Measurements from ENCODE around the gene MAP4K2. TPM values are rescaled to one million over a fixed set of nuclear protein-coding genes. Genes with fewer than 3 reads are reported as not detected.

The MAP4K2 gene
- total RNA-seq, 4 donors from 2014 or later: 3.6 to 9.0 (median 6.1) TPM

DNA sequence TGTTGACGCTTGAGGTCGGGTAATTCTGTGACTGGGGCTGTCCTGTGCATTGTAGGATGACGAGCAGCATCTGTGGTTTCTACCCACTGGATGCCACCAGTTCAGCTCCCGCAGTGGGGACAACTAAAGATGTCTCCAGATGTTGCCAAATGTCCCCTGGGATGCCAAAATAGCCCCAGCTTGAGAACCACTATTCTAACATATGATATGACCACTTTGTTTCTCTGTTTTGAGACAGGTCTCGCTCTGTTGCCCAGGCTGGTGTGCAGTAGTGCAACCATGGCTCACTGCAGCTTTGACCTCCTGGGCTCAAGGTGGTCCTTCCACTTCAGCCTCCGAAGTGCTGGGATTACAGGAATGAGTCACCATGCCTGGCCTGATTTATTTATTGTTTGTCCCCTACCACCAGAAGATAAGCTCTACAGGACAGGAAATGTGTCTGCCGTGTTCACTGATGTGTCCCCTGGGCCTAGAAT is 11.7 kb upstream of the MAP4K2 start:
- Histone ChIP-seq H3K27me3 (no peaks in the 10 kb centered on the region), H3K27ac (no peak overlapping the region), H3K36me3 (no peaks in the 10 kb centered on the region), H3K9me3 (no peaks in the 10 kb centered on the region), H3K4me3 (no peak overlapping the region), H3K4me1 (peaks cover 0 to 9% (median 3%) of the 10 kb centered on the region in 3 donors)
- intact Hi-C loops (cut with DNase I): no loop called here
- TF ChIP-seq POLR2A (IDR thresholded peaks at IDR 0.05): no peak
- TF ChIP-seq, protein P1, sequence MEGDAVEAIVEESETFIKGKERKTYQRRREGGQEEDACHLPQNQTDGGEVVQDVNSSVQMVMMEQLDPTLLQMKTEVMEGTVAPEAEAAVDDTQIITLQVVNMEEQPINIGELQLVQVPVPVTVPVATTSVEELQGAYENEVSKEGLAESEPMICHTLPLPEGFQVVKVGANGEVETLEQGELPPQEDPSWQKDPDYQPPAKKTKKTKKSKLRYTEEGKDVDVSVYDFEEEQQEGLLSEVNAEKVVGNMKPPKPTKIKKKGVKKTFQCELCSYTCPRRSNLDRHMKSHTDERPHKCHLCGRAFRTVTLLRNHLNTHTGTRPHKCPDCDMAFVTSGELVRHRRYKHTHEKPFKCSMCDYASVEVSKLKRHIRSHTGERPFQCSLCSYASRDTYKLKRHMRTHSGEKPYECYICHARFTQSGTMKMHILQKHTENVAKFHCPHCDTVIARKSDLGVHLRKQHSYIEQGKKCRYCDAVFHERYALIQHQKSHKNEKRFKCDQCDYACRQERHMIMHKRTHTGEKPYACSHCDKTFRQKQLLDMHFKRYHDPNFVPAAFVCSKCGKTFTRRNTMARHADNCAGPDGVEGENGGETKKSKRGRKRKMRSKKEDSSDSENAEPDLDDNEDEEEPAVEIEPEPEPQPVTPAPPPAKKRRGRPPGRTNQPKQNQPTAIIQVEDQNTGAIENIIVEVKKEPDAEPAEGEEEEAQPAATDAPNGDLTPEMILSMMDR (IDR thresholded peaks at IDR 0.05): no peak
- 72% methylated on average over 5 to 7 of the region's 7 CpGs for WGBS, 2 donors
- no peak for DNase-seq

DNA sequence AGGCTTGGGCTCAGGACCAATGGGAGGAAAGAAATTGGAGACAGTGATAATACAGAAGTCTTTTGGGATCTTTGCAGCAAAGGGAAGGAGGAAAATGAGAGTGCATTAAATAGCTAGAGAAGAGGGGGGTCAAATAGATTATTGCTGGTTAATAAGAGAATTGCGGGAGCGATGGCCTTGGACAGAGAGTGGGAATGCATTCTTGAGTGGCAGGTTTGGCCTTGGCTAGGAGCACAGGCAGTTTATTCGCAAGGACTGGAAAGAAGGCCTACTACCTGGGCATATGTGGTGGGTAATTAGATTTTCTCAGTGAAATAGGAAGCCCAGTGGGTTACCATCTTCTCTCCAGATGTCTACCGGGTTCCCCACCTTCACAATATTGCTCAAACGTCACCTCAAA is 10.8 kb upstream of the MAP4K2 start:
- intact Hi-C loops (cut with DNase I): no loop called here
- Histone ChIP-seq H3K4me1 (peaks cover 6 to 18% (median 8%) of the 10 kb centered on the region in 3 donors), H3K36me3 (no peaks in the 10 kb centered on the region), H3K27ac (no peak overlapping the region), H3K27me3 (no peaks in the 10 kb centered on the region), H3K4me3 (no peak overlapping the region), H3K9me3 (no peaks in the 10 kb centered on the region)
- 84 to 85% methylated on average over 5 of the region's 5 CpGs for WGBS, 2 donors
- TF ChIP-seq, protein P1 (IDR thresholded peaks at IDR 0.05): no peak
- no peak for TF ChIP-seq POLR2A (IDR thresholded peaks at IDR 0.05)
- no peak for DNase-seq

DNA sequence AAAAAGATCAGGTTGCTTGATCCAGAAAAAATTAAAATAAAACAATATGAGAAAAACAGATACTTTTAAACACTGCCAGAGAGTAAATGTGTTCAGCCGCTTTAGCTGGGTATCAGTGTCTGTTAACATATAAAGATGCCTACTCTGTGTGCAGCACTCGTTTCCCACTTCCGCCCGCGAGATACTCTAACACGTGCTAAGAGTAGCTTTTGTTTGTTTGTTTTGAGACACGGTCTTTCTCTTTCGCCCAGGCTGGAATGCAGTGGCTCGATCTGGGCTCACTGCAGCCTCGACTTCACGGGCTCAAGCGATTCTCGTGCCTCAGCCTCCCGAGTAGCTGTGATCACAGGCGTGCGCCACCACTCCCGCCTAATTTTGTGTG is 7.9 kb upstream of the MAP4K2 start:
- peaks cover 6 to 34% (median 8%) of the 10 kb centered on the region in 3 donors for H3K4me1 ChIP-seq
- no peak for DNase-seq
- H3K27me3 ChIP-seq: no peaks in the 10 kb centered on the region
- TF ChIP-seq POLR2A (IDR thresholded peaks at IDR 0.05): no peak
- TF ChIP-seq, protein P1 (IDR thresholded peaks at IDR 0.05): no peak
- H3K9me3 ChIP-seq: no peaks in the 10 kb centered on the region
- H3K27ac ChIP-seq: peak overlapping the region; percentile 84 to 92 (median 88)
- H3K36me3 ChIP-seq: peaks cover 0 to 26% (median 5%) of the 10 kb centered on the region in 3 donors
- peak overlapping the region; percentile 80 to 96 (median 91) for H3K4me3 ChIP-seq
- 44 to 47% methylated on average over 16 to 17 of the region's 17 CpGs for WGBS, 2 donors
- intact Hi-C loops (cut with DNase I): no loop called here

DNA sequence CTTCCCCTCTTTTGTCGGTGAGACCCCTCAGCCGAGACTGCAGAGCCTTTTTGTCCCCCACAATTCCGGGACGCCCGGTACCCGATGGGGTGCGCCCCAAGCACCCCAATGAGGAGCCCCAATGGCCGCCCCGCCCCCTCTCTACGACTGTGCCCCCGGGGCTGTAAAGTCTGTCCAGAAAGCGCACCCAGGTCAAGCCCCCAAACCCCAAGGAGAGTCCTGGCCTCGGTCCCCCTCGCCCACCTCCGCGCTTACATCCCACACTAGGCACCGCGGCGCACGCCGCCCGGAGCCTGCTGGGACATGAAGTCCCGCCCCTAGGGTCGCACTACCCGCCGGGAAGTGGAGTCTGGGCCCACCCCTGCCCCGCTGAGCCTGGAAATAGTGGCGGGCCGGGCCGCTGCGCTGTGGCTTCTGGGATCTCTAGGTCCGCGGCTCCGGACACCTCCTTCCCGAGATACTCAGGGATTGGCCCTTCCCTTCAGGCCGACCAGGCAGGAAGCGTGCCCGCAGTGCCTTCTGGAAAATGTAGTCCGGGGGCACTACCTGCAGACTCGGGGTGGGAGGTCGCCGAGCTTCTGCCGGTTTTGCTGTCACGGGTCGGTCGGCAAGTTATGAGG is 7.4 kb upstream of the MAP4K2 start, which contains the start of gene MEN1:
Gene MEN1 (minus strand): TSS at position 281 of the 620 bp plus-strand sequence. CDS start 442 bp downstream, outside the sequence.
- DNase-seq: peak; percentile 75
- 0% methylated on average over 4 to 21 of the region's 46 CpGs for WGBS, 2 donors
- peak in 3 of 4 donors; percentile 41 to 76 (median 59) for TF ChIP-seq POLR2A (IDR thresholded peaks at IDR 0.05)
- TF ChIP-seq, protein P1 (IDR thresholded peaks at IDR 0.05): peak in 2 of 6 experiments; percentile 15 to 46
- no peaks in the 10 kb centered on the region for H3K27me3 ChIP-seq
- peaks cover 1 to 31% (median 5%) of the 10 kb centered on the region in 3 donors for H3K36me3 ChIP-seq
- H3K9me3 ChIP-seq: no peaks in the 10 kb centered on the region
- peak within 1 kb of the TSS; percentile 84 to 92 (median 88) for H3K27ac ChIP-seq
- H3K4me3 ChIP-seq: peak within 1 kb of the TSS; percentile 80 to 96 (median 91)
- peaks cover 6 to 34% (median 8%) of the 10 kb centered on the region in 3 donors for H3K4me1 ChIP-seq
- intact Hi-C loops (cut with DNase I): no loop called here

DNA sequence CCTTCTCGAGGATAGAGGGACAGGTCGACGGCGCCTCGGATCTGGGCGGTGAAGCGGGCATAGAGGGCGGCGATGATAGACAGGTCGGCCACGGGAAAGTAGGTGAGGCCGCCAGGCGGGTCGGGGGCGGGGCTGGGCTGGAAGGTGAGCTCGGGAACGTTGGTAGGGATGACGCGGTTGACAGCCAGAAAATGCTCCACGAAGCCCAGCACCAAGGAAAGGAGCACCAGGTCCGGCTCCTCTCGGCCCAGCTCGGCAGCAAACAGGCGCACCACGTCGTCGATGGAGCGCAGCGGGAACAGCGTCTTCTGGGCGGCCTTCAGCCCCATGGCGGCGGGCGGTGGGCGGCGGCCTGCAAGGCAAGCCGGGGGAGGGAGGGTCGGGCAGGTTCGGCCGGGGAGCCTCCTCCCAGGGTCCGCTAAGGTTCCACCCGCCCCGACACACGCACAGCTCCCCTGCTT is 6.8 kb upstream of the MAP4K2 start:
- Histone ChIP-seq H3K27ac (peak overlapping the region; percentile 84 to 92 (median 88)), H3K27me3 (no peaks in the 10 kb centered on the region), H3K9me3 (no peaks in the 10 kb centered on the region), H3K4me3 (peak overlapping the region; percentile 80 to 96 (median 91)), H3K4me1 (peaks cover 6 to 36% (median 9%) of the 10 kb centered on the region in 3 donors), H3K36me3 (peaks cover 5 to 36% (median 7%) of the 10 kb centered on the region in 3 donors)
- TF ChIP-seq, protein P1 (IDR thresholded peaks at IDR 0.05): no peak
- TF ChIP-seq POLR2A (IDR thresholded peaks at IDR 0.05): no peak
- no peak for DNase-seq
- intact Hi-C loops (cut with DNase I): no loop called here
- WGBS, 2 donors: 0% methylated on average over 1 to 4 of the region's 44 CpGs
